Posterior cingulate gyrus (tissue), 11 donors: Measurements from ENCODE around the gene PSMD2.
"Not testable (repeated sequence)": the region's sequence is repeated elsewhere in the genome, so short reads cannot be mapped to it uniquely, and the experiment has no call there.

Source experiments
- DNase-seq, 10 donors: peaks; one replicate each; pipeline versions ENCODE4 v3.0.0 to v3.0.0-alpha.2; 2020 to 2021; ENCODE audit warnings: mixed read lengths in 3 of 10
- intact Hi-C: fragments of 100-400 bp; cut with DNase I; formaldehyde crosslinking; loops from one replicate; pipeline ENCODE4 v1.15.1; 2023

PSMD2 gene

GRCh38 chr3:184298759-184299487, at the start of gene PSMD2:
Gene PSMD2 (plus strand): TSS chr3:184299241. CDS start chr3:184299267, 26 bp downstream.
- intact Hi-C loops, result loop anchor here (2.0 to 5.0 kb wide), 2 partner anchors 16 to 112 kb away; partner anchors contain the start of genes ABCF3 and EIF4G1
- peak; percentile 96 to 100 (median 98) for DNase-seq

- intact Hi-C loops, result loop anchor here (2.0 to 10.0 kb wide), 4 partner anchors 38 to 355 kb away; partner anchors contain the start of genes ABCF3 and EIF2B5
- DNase-seq, result peak; percentile 88 to 99 (median 93)
Observed at GRCh38 chr3:184249412-184250166, 49.5 kb upstream of the PSMD2 start, which contains the start of gene EEF1AKMT4. Gene EEF1AKMT4 (plus strand): TSS chr3:184249672. CDS start chr3:184249695, 23 bp downstream.

GRCh38 chr3:184250167-184250828, 48.7 kb upstream of the PSMD2 start:
- peak in 7 of 10 donors; percentile 76 to 95 (median 83) for DNase-seq
- intact Hi-C loops, result loop anchor here (5.0 to 10.0 kb wide), 2 partner anchors 37 to 355 kb away; no protein-coding TSS in a partner anchor

DNA sequence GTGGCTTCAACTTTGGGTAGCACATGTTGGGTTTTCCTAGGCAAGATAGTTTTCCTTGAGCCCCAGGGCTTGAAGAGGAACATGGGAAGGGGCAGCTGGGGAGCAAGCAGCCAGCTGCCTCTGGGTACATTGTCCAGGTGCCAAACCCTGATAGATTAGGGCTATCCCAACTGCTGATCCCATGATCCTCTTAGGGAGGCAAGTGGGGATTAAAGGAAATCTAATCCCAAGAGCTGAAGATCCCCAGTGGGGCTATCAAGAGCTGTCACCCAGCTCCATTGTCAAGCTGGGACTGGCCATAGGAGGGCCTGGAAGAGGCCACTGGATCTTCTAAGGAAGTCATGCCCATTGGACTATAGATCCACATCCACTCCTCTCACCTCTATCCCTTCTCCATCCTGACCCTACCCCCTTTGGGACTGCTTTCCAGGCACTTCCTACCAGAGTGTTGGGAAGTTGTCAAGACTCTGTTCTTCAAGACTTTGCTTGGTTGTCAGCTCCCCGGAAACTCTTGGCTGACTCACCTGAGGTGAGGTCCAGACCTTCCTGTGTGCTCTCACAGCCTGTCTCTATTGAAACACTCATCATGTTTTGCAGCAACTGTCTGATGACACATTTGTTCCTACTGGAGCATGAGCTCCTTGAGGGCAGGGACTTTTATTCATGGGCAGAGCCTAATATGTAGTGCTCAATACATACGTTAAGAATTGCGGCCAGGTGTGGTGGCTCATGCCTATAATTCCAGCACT, 43.6 kb upstream of the PSMD2 start:
- intact Hi-C loops, result loop anchor here (10.0 kb wide), 1 partner anchor 361 kb away; no protein-coding TSS in a partner anchor
- DNase-seq, result no peak

DNA sequence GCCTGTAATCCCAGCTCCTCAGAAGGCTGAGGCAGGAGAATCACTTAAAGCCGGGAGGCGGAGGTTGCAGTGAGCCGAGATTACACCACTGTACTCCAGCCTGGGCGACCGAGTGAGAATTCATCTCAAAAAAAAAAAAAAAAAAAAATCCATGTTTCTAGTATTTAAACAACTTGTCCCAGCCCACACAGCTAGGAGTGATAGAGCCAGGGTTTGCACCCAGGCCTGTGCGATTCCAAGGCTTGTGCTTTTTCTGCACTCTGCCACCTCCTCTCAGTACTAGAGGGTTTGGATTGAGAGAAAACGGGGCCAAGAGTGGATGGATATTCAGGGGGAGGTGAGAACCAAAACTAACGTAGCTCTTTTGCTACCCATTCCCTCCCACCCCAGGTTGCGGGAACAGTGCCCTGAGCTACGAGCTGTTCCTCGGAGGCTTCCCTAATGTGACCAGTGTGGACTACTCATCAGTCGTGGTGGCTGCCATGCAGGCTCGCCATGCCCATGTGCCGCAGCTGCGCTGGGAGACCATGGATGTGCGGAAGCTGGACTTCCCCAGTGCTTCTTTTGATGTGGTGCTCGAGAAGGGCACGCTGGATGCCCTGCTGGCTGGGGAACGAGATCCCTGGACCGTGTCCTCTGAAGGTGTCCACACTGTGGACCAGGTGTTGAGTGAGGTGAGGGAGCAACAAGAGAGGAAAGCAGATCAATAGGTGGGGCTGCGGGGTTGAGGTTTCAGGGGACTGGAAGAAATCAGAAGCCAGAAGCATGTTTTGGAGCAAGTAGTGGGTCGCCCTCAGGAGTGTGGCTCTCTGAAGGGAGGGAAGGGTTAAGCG, 41.7 kb upstream of the PSMD2 start:
- DNase-seq, result peak in 4 of 10 donors; percentile 36 to 87 (median 63)
- intact Hi-C loops, result loop anchor here (10.0 kb wide), 1 partner anchor 362 kb away; no protein-coding TSS in a partner anchor

DNA sequence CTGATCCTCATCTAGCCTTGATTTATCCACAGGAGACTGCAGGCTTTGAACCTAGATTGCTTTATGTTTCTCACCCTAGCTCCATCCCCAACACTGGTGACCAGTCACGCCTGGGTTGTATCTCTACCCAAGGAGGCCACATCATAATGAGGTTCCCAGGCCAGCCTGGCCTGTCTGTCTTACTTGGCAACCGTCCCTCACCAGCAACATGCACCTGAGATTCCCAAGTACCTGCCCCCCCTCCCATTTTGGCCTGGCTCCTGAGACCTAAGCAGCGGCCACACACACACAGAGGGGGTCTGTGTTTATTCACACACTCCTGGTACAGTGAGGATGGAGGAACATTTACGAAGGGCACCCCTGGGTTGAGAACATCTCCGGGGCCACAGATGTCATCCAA, 40.1 kb upstream of the PSMD2 start:
- no peak for DNase-seq
- intact Hi-C loops, result loop anchor here (10.0 kb wide), 1 partner anchor 364 kb away; no protein-coding TSS in a partner anchor

DNA sequence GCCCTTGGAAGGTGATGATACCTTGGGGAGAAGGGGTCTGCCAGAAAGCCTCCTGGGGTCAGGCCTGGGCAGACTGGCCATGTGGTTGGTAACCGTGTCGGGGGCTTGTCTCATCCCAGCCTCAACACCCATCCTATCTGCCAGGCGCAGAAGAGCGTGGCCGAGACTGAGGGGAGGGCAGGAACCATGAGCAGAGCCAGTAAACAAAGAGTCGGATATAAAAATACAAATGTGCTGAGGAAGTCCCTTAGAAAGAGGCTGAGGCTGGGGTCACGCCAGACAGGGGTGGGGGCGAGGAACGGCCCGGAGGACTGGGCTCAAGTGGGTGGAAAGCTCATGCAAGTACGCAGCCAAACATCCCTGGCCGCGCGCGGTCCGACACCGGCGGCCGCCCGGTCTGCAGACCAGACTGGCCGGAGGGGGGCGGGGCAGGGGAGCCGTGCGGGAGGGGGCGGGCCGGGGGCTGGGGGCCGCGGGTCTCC, 39.6 kb upstream of the PSMD2 start:
- no peak for DNase-seq
- intact Hi-C loops, result loop anchor here (10.0 kb wide), 1 partner anchor 365 kb away; no protein-coding TSS in a partner anchor

GRCh38 chr3:184259878-184260723, 38.9 kb upstream of the PSMD2 start:
- intact Hi-C loops, result loop anchor here (10.0 kb wide), 1 partner anchor 365 kb away; no protein-coding TSS in a partner anchor
- DNase-seq, result peak in 4 of 10 donors; percentile 31 to 90 (median 52)

DNA sequence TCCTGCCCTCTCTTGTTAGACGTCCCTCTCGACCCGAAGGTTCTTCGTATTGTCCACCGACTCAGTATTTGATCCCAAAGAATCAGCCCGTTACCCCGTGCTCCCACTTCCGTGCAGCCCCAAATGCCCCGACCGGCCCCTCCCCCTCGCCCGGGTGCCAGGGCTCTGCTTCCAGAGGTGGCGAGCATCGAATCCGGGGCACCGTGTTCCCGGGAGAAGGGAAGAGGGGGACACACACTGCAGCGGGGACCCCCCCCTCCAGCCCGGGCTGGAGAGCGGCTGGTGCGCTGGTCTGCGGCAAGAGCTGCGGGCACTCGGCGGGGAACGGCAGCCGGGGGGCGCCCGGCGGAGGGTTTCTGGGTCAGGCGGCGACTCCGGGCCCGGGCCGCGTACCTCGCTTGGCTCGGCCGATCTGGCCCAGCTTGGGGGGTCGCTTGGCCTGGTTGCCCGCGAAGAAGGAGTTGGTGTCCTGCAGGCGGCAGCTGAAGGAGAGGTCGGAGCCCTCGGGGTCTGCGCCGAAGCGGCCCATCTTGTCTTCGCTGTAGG, 38.2 kb upstream of the PSMD2 start:
- DNase-seq, result peak in 1 of 10 donors; percentile 20
- intact Hi-C loops, result no loop called here

DNA sequence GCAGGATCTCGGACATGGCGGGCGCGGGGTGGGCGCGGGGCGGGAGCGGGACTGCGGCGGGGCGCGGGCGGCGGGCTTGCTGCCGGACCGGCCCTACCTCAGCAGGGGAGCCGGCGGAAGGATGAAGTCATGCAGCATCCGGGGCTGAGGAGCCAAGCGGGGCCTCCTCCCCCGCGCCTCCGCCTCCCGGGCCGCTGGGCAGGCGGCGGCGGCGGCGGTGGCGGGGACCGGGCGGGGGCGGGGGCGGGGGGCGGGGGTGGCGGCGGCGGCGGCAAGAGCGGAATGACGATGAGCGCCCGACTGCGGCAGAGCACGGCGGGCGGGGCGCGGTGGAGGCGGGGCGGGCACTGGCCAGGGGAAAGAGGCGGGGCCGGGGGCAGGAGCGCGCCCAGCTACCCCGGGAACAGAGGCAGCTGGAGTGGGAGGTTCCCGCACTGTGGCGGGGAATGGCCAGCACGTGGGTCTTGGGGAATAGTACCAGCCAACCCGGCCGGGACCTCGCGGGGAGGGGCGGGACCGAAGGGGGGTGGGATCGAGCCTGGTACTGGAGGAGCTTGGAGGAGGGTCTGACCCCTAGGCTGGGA, 37.7 kb upstream of the PSMD2 start, which contains the start of gene CAMK2N2:
TSS of gene CAMK2N2 (minus strand) at position 284 of the 584 bp plus-strand sequence. CDS start at position 16, 268 bp downstream.
- intact Hi-C loops, result no loop called here
- DNase-seq, result peak; percentile 42 to 95 (median 69)

DNA sequence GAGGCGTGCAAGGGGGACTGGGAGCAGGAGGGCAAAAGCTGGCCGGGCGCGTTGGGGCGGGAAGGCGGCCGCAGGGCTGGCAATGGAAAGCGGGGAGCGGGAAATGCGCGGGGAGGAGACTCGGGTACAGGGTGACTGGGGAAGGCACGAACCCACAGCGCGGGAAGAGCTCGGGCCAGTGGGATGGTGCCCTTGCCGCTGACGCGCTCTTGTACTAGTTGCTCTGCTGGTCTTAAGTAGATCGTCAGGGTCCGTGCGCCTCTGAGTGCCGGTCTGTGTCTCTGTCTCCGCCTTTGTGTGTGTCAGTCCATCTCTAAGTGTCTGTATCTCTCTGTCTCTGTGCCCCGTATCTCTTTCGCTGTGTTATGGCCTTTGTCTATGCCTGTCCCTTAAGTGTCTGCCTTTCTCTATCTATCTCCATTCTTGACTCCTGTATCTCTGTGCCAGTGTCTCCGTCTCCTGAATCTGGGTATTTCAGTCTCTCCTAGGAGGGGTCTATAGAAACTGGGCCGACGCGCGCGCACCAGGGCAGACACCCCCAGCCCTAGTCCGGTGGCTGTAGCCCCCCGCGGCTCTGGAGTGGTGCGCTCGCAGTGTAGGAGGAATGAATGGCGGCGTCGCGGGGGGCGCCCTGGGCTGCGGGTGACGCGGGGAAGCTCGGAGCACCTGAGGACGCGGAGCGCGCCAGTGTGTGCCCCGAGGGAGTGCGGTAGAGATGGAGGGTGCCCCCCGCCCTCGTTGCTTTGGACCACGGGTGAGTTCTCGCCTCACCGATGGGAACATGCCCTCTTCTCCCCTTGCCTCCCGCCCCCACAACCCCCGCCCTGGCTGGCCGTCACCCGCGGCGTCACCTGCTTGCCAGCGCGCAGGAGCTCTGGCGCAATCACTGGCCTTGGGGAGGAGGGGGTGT, 36.9 kb upstream of the PSMD2 start:
- peak in 2 of 10 donors; percentile 35 to 83 for DNase-seq
- intact Hi-C loops, result no loop called here

DNA sequence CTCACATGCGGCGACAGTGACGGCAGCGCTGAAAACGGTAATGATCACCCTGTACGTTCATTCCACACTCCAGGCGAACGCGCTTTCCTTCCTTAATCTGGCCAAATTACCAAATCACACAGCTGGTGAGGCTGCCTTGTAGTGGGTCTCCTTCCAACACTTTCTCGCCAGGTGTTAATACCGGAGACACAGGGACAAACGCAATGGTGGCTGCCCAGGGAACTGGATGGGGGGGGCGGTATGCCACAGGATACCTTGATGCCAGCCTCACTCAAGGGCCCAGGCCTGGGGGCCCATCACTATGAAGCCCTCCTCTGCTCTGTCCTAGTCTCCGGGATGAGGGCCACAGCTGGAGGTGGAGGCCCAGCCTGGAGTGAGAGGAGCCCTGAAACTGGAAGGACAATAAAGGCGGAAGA, 36.3 kb upstream of the PSMD2 start:
- intact Hi-C loops, result no loop called here
- DNase-seq, result no peak

DNA sequence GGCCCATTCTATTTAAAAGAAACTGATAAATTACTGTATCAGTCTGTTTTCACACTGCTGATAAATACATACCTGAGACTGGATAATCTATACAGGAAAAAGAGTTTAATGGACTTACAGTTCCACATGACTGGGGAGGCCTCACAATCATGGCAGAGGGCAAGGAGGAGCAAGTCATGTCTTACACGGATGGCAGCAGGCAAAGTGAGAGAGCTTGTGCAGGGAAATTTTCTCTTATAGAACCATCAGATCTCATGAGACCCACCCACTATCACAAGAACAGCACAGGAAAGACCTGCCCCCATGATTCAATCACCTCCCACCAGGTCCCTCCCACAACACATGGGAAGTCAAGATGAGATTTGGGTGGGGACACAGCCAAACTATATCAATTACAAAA, 31.8 kb upstream of the PSMD2 start:
- intact Hi-C loops, result not testable (repeated sequence)

DNA sequence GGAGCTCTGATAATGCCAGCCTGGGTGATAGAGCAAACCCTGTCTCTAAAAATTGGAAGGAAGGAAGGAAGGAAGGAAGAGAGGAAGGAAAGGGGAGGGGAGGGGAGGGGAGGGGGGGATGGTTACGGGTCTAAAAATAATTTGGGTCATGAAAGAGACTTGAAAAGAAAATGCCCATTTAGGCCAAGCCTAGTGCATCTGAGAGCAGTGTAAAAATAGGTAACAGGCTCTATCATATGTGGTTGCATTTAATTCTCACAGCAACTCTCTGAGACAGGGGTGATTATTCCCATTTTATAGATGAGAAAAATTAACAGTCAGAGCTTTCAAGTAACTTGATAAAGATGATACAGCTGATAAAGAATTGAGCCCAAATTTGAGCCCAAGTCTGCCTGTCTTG, 26.8 kb upstream of the PSMD2 start:
- intact Hi-C loops, result no loop called here
- DNase-seq, result no peak

More for the DNA sequence above, 31.8 kb upstream of the PSMD2 start:
- not testable (repeated sequence) for DNase-seq

DNA sequence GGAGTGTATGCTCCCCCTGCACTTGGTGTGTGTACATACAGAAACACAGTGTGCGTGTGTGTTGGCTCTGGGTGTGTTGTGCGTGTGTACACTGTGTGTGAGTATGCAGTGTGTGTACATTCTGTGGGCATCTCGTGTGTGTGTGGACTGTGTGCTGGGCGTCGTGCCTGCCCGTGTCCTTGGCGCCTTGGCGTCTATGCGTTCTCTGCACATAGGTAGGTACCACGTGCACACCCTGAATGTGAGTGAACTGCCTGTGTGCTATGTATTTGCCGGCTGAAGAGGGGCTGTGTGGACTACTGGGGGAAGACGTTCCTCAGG, 23.7 kb upstream of the PSMD2 start:
- peak in 1 of 10 donors; percentile 72 for DNase-seq
- intact Hi-C loops, result no loop called here
